IPS DF 6.9 (cell line): ENCODE measurements around the gene F13A1.

Experiments
- DNase-seq: peaks from one replicate; pipeline ENCODE4 v3.0.0-alpha.2; 2013; ENCODE audit warnings: low read depth, low spot score
- H3K27ac ChIP-seq: one replicate; pipeline ENCODE4 v1.5.1; 2013; ENCODE audit warnings: low read length, control low read depth
- H3K27me3 ChIP-seq: 2 replicates; pipeline ENCODE4 v1.6.1; 2013; ENCODE audit warnings: mild to moderate bottlenecking, low read length; ENCODE audit not compliant: control insufficient read depth, insufficient read depth
- H3K36me3 ChIP-seq: 2 replicates; pipeline ENCODE4 v1.6.1; 2013; ENCODE audit warnings: low read length; ENCODE audit not compliant: control insufficient read depth, insufficient read depth
- H3K4me1 ChIP-seq: 2 replicates; pipeline ENCODE4 v1.6.1; 2013; ENCODE audit warnings: low read length; ENCODE audit not compliant: control insufficient read depth, insufficient read depth
- H3K4me3 ChIP-seq: 2 replicates; pipeline ENCODE4 v1.5.1; 2013; ENCODE audit warnings: mild to moderate bottlenecking, low read length
- H3K9me3 ChIP-seq: 2 replicates; pipeline ENCODE4 v1.6.1; 2013; ENCODE audit warnings: low read length, inconsistent platforms; ENCODE audit not compliant: control insufficient read depth, insufficient read depth
- WGBS: extraction: QIAGEN DNeasy Blood & Tissue Kit; methylation state at CpG from one replicate; pipeline ENCODE4 v1.1.7; 2013; ENCODE audit warnings: mixed read lengths, missing lambda C conversion rate; ENCODE audit not compliant: insufficient read length, insufficient coverage; 5-methylcytosine and 5-hydroxymethylcytosine counted together

The F13A1 gene

GRCh38 chr6:6169141-6169540, 151.3 kb downstream of the F13A1 start:
- Histone ChIP-seq H3K4me1 (no peaks in the 10 kb centered on the region), H3K27me3 (no peaks in the 10 kb centered on the region), H3K27ac (no peak overlapping the region), H3K9me3 (no peaks in the 10 kb centered on the region), H3K4me3 (no peak overlapping the region), H3K36me3 (no peaks in the 10 kb centered on the region)
- peak; percentile 13 for DNase-seq
- WGBS = no CpG with 5 or more reads among the region's 1 CpG

- Histone ChIP-seq H3K4me3 (no peak overlapping the region), H3K36me3 (no peaks in the 10 kb centered on the region), H3K27ac (no peak overlapping the region), H3K27me3 (no peaks in the 10 kb centered on the region), H3K4me1 (no peaks in the 10 kb centered on the region), H3K9me3 (no peaks in the 10 kb centered on the region)
- WGBS = no CpG with 5 or more reads among the region's 3 CpGs
- no peak for DNase-seq
Measured at GRCh38 chr6:6166064-6166463, 154.4 kb downstream of the F13A1 start.

- Histone ChIP-seq H3K9me3 (no peaks in the 10 kb centered on the region), H3K4me3 (no peak overlapping the region)
Measured at GRCh38 chr6:6164367-6164766, 156.1 kb downstream of the F13A1 start.

GRCh38 chr6:6154335-6154734, 166.1 kb downstream of the F13A1 start:
- H3K4me3 ChIP-seq = no peak overlapping the region
- no peaks in the 10 kb centered on the region for H3K27me3 ChIP-seq
- no CpG with 5 or more reads among the region's 3 CpGs for WGBS
- H3K4me1 ChIP-seq = no peaks in the 10 kb centered on the region
- H3K9me3 ChIP-seq = no peaks in the 10 kb centered on the region
- no peaks in the 10 kb centered on the region for H3K36me3 ChIP-seq
- no peak for DNase-seq
- no peak overlapping the region for H3K27ac ChIP-seq

More at GRCh38 chr6:6164367-6164766, 156.1 kb downstream of the F13A1 start:
- no peaks in the 10 kb centered on the region for H3K36me3 ChIP-seq
- H3K27ac ChIP-seq = no peak overlapping the region
- no peaks in the 10 kb centered on the region for H3K27me3 ChIP-seq
- DNase-seq = no peak
- no peaks in the 10 kb centered on the region for H3K4me1 ChIP-seq
- WGBS = 100% methylated on average over 2 of the region's 4 CpGs

GRCh38 chr6:6152060-6152459, 168.4 kb downstream of the F13A1 start:
- WGBS = no CpG with 5 or more reads among the region's 6 CpGs
- no peak for DNase-seq
- Histone ChIP-seq H3K36me3 (no peaks in the 10 kb centered on the region), H3K27me3 (no peaks in the 10 kb centered on the region; the same call in 1 of the 2 replicates), H3K4me1 (no peaks in the 10 kb centered on the region), H3K4me3 (no peak overlapping the region), H3K9me3 (no peaks in the 10 kb centered on the region), H3K27ac (no peak overlapping the region)

GRCh38 chr6:6148192-6148815, 172.2 kb downstream of the F13A1 start:
- H3K27ac ChIP-seq = no peak overlapping the region
- DNase-seq = no peak
- no CpG with 5 or more reads among the region's 7 CpGs for WGBS
- no peak overlapping the region for H3K4me3 ChIP-seq
- H3K36me3 ChIP-seq = no peaks in the 10 kb centered on the region
- no peaks in the 10 kb centered on the region for H3K9me3 ChIP-seq
- H3K27me3 ChIP-seq = no peaks in the 10 kb centered on the region; the same call in 1 of the 2 replicates
- H3K4me1 ChIP-seq = no peaks in the 10 kb centered on the region

GRCh38 chr6:6131492-6132109, 188.9 kb downstream of the F13A1 start:
- Histone ChIP-seq H3K36me3 (no peaks in the 10 kb centered on the region), H3K27me3 (no peaks in the 10 kb centered on the region), H3K4me1 (no peaks in the 10 kb centered on the region), H3K4me3 (no peak overlapping the region), H3K27ac (no peak overlapping the region), H3K9me3 (no peaks in the 10 kb centered on the region)
- WGBS = no CpG with 5 or more reads among the region's 4 CpGs
- peak; percentile 37 for DNase-seq

- DNase-seq = no peak
- H3K4me1 ChIP-seq = no peaks in the 10 kb centered on the region
- H3K36me3 ChIP-seq = no peaks in the 10 kb centered on the region
- H3K4me3 ChIP-seq = no peak overlapping the region
- no CpG with 5 or more reads among the region's 3 CpGs for WGBS
- H3K9me3 ChIP-seq = no peaks in the 10 kb centered on the region
- H3K27me3 ChIP-seq = no peaks in the 10 kb centered on the region
- H3K27ac ChIP-seq = no peak overlapping the region
Measured at GRCh38 chr6:6125495-6125894, 195.0 kb downstream of the F13A1 start.

- no CpG with 5 or more reads among the region's 3 CpGs for WGBS
- Histone ChIP-seq H3K4me3 (no peak overlapping the region), H3K4me1 (no peaks in the 10 kb centered on the region), H3K36me3 (no peaks in the 10 kb centered on the region), H3K27me3 (no peaks in the 10 kb centered on the region), H3K9me3 (no peaks in the 10 kb centered on the region), H3K27ac (no peak overlapping the region)
- DNase-seq = no peak
Measured at GRCh38 chr6:6123803-6124202, 196.7 kb downstream of the F13A1 start.

- Histone ChIP-seq H3K4me3 (no peak overlapping the region), H3K36me3 (no peaks in the 10 kb centered on the region), H3K9me3 (no peaks in the 10 kb centered on the region), H3K27ac (no peak overlapping the region), H3K27me3 (no peaks in the 10 kb centered on the region), H3K4me1 (no peaks in the 10 kb centered on the region)
- no peak for DNase-seq
- WGBS = no CpG with 5 or more reads among the region's 1 CpG
Measured at GRCh38 chr6:6121943-6122342, 198.5 kb downstream of the F13A1 start.

- DNase-seq = peak; percentile 16
- H3K27me3 ChIP-seq = no peaks in the 10 kb centered on the region
- no peak overlapping the region for H3K27ac ChIP-seq
- no peaks in the 10 kb centered on the region for H3K36me3 ChIP-seq
- H3K9me3 ChIP-seq = no peaks in the 10 kb centered on the region
- H3K4me3 ChIP-seq = no peak overlapping the region
- no peaks in the 10 kb centered on the region for H3K4me1 ChIP-seq
Measured at GRCh38 chr6:6105472-6106036, 214.9 kb downstream of the F13A1 start.
